Measurements from ENCODE around the gene ANXA10.

DNA sequence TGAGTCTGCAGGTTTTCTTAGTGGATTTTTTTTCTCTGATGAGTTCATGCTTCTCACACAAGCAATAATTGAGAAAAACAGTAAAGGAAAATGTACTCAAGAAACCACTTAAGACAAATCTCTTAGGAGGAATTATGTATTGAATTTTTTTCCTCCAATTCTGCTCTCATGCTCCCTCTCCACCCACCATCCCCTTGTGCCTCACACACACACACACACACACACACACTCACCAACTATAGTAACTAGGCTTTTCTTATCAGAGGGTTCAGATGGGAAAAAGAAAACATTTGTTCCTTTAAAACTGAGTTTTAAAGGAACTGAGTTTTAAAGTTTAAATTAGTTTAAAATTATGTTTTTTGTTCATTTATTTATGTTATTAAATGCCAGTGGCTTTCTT is 47.0 kb upstream of the ANXA10 start:
- TF ChIP-seq, protein P1, sequence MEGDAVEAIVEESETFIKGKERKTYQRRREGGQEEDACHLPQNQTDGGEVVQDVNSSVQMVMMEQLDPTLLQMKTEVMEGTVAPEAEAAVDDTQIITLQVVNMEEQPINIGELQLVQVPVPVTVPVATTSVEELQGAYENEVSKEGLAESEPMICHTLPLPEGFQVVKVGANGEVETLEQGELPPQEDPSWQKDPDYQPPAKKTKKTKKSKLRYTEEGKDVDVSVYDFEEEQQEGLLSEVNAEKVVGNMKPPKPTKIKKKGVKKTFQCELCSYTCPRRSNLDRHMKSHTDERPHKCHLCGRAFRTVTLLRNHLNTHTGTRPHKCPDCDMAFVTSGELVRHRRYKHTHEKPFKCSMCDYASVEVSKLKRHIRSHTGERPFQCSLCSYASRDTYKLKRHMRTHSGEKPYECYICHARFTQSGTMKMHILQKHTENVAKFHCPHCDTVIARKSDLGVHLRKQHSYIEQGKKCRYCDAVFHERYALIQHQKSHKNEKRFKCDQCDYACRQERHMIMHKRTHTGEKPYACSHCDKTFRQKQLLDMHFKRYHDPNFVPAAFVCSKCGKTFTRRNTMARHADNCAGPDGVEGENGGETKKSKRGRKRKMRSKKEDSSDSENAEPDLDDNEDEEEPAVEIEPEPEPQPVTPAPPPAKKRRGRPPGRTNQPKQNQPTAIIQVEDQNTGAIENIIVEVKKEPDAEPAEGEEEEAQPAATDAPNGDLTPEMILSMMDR (IDR thresholded peaks at IDR 0.05; ENCODE audit: poor library complexity) = no peak
- TF ChIP-seq EZH2 (IDR thresholded peaks at IDR 0.05; ENCODE audit: borderline replicate concordance) = no peak
